C4-2B (cell line): ENCODE results near the gene CHST12.

Experiments used
- H3K27ac ChIP-seq: fragments of 450-650 bp; 2 replicates; pipeline ENCODE4 v1.5.1; 2017
- ZFX ChIP-seq: fragments of 450-650 bp; IDR thresholded peaks from 2 replicates; pipeline ENCODE4 v1.6.1; 2017
- TF ChIP-seq, protein P1 (sequence below): fragments of 450-650 bp; conservative IDR thresholded peaks from 2 replicates; pipeline ENCODE4 v1.5.1; 2017; ENCODE audit warnings: mild to moderate bottlenecking

CHST12 gene

GRCh38 chr7:2358968-2359527 lies 44.4 kb upstream of the CHST12 start:
- no peak overlapping the region for H3K27ac ChIP-seq
- TF ChIP-seq ZFX = no peak
- TF ChIP-seq, protein P1, sequence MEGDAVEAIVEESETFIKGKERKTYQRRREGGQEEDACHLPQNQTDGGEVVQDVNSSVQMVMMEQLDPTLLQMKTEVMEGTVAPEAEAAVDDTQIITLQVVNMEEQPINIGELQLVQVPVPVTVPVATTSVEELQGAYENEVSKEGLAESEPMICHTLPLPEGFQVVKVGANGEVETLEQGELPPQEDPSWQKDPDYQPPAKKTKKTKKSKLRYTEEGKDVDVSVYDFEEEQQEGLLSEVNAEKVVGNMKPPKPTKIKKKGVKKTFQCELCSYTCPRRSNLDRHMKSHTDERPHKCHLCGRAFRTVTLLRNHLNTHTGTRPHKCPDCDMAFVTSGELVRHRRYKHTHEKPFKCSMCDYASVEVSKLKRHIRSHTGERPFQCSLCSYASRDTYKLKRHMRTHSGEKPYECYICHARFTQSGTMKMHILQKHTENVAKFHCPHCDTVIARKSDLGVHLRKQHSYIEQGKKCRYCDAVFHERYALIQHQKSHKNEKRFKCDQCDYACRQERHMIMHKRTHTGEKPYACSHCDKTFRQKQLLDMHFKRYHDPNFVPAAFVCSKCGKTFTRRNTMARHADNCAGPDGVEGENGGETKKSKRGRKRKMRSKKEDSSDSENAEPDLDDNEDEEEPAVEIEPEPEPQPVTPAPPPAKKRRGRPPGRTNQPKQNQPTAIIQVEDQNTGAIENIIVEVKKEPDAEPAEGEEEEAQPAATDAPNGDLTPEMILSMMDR = no peak

GRCh38 chr7:2359610-2360009 lies 43.8 kb upstream of the CHST12 start:
- TF ChIP-seq ZFX = no peak
- TF ChIP-seq, protein P1 = no peak
- no peak overlapping the region for H3K27ac ChIP-seq

GRCh38 chr7:2360796-2361195 lies 42.6 kb upstream of the CHST12 start:
- H3K27ac ChIP-seq = no peak overlapping the region
- TF ChIP-seq ZFX = no peak
- TF ChIP-seq, protein P1 = no peak

DNA sequence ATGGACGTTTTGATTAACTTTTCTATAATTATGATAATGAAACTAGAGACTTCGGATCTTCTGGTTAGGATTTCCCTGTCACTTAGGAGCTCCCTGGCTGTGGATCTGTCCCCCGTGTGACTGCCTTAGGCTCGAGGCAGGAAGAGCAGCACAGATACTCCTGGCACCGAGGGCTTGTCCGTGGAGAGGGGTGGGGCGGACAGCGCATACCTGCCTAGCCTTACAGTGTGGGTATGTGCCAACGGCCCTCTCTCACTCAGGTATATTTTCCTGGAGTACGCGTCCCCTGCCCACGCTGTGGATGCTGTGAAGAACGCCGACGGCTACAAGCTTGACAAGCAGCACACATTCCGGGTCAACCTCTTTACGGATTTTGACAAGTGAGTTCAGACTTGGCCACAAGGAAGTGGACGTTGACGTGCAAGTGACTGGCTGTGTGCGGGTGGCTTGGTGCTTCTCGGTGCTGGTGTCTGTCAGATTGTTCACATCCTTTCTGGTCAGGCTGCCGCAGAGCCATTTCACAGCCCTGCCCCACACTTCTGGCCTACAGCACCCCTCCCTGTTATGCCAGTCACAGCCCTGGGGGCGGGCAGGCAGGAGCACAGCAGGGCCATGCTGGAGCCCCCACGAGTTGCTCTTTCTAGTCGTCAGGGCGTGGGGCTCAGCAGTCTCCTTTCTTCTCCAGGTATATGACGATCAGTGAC lies 40.9 kb upstream of the CHST12 start:
- TF ChIP-seq ZFX = no peak
- TF ChIP-seq, protein P1 = no peak
- no peak overlapping the region for H3K27ac ChIP-seq

GRCh38 chr7:2369139-2369538 lies 34.3 kb upstream of the CHST12 start:
- H3K27ac ChIP-seq = no peak overlapping the region
- TF ChIP-seq ZFX = no peak
- TF ChIP-seq, protein P1 = no peak

DNA sequence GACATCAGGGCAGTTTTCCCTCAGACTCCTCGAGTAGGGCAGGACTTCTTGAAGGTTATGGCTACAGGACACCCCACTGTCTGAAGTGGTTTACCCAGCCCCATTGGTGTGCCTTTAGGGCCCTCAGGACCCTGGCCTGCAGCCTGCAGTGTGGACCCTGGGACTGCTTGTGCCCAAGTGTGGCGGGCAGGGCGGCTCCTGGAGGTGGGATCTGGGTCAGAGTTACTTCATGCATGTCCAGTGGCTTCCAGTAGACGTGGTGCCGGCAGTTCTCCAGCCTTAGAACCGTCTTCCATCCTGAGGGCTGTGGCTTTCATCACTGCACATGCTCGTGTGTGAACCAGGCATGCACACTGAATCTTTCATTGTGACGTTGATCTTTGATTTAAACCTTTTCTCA lies 32.1 kb upstream of the CHST12 start:
- H3K27ac ChIP-seq = no peak overlapping the region
- TF ChIP-seq, protein P1 = no peak
- TF ChIP-seq ZFX = no peak

GRCh38 chr7:2372724-2373123 lies 30.7 kb upstream of the CHST12 start:
- no peak overlapping the region for H3K27ac ChIP-seq
- no peak for TF ChIP-seq ZFX
- TF ChIP-seq, protein P1 = no peak
